Rectal smooth muscle tissue (tissue), 1 donor: ENCODE data around the gene NAT9.

ENCODE experiments used
- H3K27ac ChIP-seq: one replicate; pipeline ENCODE4 v1.7.0; 2013; ENCODE audit warnings: low read depth, low read length, inconsistent platforms
- H3K27me3 ChIP-seq: one replicate; pipeline ENCODE4 v1.7.0; 2013; ENCODE audit warnings: low read length; ENCODE audit not compliant: control insufficient read depth, insufficient read depth
- H3K36me3 ChIP-seq: one replicate; pipeline ENCODE4 v1.7.0; 2013; ENCODE audit warnings: low read length; ENCODE audit not compliant: control insufficient read depth, insufficient read depth
- H3K4me1 ChIP-seq: one replicate; pipeline ENCODE4 v1.7.0; 2013; ENCODE audit warnings: low read length; ENCODE audit not compliant: control insufficient read depth, insufficient read depth
- H3K4me3 ChIP-seq: one replicate; pipeline ENCODE4 v1.7.0; 2013; ENCODE audit warnings: low read length
- H3K9ac ChIP-seq: one replicate; pipeline ENCODE4 v1.7.0; 2013; ENCODE audit warnings: low read length

Gene NAT9

DNA sequence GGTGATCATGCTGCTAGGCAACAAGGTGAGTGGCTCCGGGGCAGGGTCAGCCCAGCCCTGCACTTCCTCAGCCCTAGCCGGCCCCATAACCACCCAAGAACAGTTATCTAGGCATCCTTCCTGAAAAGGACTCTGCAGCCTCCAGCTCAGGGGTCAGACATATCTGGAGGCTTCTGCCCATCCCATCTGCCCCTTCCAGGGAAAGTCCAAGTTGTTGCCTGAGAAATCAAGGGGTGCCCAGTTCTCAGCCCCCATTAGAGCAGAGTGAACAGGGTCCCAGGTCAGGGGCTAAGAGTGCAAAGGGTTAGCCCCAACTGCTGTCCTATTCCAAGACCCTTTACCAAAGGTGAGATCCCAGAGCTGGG is 31.8 kb downstream of the NAT9 start:
- H3K4me3 ChIP-seq = no peak overlapping the region
- H3K4me1 ChIP-seq = no peaks in the 10 kb centered on the region
- no peak overlapping the region for H3K27ac ChIP-seq
- H3K27me3 ChIP-seq = no peaks in the 10 kb centered on the region
- H3K36me3 ChIP-seq = no peaks in the 10 kb centered on the region
- no peak overlapping the region for H3K9ac ChIP-seq

DNA sequence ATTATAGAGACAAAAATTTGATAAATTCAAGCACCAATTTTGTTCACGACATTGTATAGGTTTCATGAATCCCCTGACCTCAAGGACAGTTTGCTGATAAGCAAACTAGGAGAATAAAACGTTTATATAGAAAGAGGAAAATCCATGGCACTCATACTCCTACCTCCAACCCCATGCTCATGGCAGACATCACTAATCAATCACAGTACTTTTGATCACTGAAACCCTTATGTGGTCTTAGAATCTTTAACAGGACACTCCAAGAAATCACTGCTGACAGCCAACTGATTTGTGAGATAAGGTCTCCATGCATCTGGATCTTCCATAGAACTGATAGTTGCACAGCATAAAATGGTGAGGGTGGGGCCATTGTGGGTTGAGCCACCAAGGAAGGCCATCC is 32.4 kb downstream of the NAT9 start:
- Histone ChIP-seq H3K27ac (no peak overlapping the region), H3K4me1 (no peaks in the 10 kb centered on the region), H3K36me3 (no peaks in the 10 kb centered on the region), H3K27me3 (peaks cover 2% of the 10 kb centered on the region), H3K9ac (no peak overlapping the region), H3K4me3 (no peak overlapping the region)

DNA sequence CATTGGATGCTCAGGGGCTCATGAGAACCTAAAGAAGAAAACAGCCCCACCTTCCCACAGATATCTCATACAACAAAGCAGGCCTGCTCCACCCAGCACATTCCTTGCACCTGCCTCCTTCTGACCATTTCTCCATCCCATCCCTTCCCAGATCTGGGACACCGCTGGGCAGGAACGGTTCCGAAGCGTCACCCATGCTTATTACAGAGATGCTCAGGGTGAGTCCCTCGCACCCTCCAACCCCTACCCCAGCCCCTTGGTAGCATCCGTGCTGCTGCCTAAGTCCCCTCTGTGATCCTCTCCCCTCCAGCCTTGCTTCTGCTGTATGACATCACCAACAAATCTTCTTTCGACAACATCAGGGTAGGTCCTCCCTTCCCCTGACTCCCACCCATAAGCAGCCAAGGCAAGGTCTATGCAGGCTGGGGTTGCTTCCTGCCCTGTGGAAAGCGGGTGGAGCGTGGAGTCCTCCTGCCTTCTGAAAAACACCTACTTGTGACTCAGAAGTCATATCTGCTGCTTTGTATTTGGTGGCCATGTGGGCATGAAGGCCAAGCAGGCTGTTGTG is 33.1 kb downstream of the NAT9 start:
- peaks cover 9% of the 10 kb centered on the region for H3K27me3 ChIP-seq
- H3K27ac ChIP-seq = no peak overlapping the region
- no peak overlapping the region for H3K9ac ChIP-seq
- H3K4me3 ChIP-seq = no peak overlapping the region
- no peaks in the 10 kb centered on the region for H3K36me3 ChIP-seq
- H3K4me1 ChIP-seq = no peaks in the 10 kb centered on the region

DNA sequence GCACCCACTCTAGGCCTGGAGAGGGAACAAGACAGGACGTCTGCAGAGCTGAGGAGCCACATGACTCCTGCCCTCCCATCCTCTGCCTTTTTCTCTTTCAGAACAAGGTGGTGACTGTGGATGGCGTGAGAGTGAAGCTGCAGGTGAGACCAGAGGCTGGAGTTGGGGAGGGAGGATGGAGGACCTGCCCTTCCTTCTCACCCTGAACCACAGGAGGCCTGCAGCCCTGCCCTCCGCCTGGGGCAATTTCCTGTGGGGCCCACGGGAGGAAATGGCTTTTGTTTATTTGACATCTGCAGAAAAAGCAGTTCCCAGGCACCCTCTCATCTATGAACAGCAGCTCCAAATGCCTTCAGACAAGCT is 34.0 kb downstream of the NAT9 start:
- Histone ChIP-seq H3K4me3 (no peak overlapping the region), H3K27ac (no peak overlapping the region), H3K36me3 (no peaks in the 10 kb centered on the region), H3K9ac (no peak overlapping the region), H3K4me1 (no peaks in the 10 kb centered on the region), H3K27me3 (peaks cover 17% of the 10 kb centered on the region)

DNA sequence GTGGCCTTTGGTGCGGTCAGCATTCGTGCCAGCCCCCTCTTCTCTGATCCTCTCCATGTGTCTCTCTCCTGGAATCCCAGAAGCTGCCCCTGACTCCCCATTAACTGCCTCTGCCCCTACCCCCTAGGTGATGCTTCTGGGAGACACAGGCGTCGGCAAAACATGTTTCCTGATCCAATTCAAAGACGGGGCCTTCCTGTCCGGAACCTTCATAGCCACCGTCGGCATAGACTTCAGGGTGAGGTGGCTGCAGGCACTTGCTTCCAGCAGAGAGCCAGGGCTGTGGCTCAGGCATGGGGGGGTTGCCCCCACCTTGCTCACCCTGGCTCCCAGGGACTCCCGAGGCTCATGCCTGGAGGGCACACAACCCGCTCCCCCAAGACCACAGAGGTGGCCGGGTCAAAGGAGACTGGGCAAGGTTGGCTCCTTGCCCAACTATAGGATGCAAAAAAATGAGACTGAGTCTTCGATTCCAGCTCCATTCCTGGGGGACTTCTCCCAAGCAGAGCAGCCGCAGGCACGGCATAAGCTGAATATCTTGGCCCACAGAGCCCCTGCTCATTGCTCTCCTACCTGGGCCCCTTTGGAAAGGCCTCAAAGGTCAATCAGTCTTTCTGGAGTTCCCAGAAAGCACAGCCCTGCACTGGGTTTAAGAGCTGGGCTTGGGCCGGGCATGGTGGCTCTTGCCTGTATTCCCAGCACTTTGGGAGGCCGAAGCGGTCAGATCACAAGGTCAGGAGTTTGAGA is 35.3 kb downstream of the NAT9 start:
- Histone ChIP-seq H3K36me3 (no peaks in the 10 kb centered on the region), H3K27me3 (peaks cover 17% of the 10 kb centered on the region), H3K27ac (no peak overlapping the region), H3K9ac (no peak overlapping the region), H3K4me3 (no peak overlapping the region), H3K4me1 (no peaks in the 10 kb centered on the region)

DNA sequence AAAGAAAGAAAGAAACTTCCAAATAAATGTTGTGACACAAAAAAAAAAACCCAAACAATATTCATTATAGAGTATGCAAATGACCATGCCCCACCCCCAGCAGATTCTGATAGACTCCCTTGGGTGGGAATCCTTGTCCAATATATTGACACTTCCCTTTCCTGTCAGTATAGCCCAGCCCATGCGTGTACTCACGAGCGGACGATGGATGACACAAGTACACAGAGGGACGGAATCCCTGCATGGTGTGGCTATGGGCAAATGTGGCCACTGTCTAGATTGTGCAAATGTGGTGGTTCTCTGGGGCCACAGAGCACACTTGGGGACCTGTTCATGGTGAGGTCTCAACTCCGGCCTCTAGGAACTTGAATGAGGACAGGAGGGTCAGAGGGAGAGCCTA is 36.0 kb downstream of the NAT9 start:
- Histone ChIP-seq H3K9ac (no peak overlapping the region), H3K27ac (no peak overlapping the region), H3K27me3 (peaks cover 17% of the 10 kb centered on the region), H3K4me1 (no peaks in the 10 kb centered on the region), H3K36me3 (no peaks in the 10 kb centered on the region), H3K4me3 (no peak overlapping the region)

DNA sequence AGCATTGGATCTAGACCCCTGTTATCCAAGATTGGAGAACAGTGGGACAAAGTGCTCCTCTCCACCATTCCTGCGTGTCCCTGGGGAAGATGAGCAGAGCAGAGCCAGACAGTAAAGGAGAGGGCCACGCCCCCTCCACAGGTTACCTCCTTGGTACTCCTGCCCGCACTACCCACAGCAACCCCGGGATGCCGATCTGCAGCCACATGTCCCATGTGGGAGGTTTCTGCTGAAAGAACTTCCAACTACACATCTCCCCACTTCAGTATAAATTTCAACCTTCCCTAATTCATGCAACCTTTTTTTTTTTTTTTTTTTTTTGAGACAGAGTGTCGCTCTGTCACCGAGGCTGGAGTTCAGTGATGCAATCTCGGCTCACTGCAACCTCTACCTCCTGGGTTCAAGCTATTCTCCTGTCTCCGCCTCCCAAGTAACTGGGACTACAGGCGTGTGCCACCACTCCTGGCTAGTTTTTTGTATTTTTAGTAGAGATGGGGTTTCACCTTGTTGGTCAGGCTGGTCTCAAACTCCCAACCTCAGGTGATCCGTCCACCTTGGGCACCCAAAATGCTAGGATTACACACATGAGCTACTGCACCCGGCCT is 36.8 kb downstream of the NAT9 start:
- Histone ChIP-seq H3K27me3 (peaks cover 17% of the 10 kb centered on the region), H3K4me3 (no peak overlapping the region), H3K9ac (no peak overlapping the region), H3K36me3 (no peaks in the 10 kb centered on the region), H3K27ac (no peak overlapping the region), H3K4me1 (no peaks in the 10 kb centered on the region)

DNA sequence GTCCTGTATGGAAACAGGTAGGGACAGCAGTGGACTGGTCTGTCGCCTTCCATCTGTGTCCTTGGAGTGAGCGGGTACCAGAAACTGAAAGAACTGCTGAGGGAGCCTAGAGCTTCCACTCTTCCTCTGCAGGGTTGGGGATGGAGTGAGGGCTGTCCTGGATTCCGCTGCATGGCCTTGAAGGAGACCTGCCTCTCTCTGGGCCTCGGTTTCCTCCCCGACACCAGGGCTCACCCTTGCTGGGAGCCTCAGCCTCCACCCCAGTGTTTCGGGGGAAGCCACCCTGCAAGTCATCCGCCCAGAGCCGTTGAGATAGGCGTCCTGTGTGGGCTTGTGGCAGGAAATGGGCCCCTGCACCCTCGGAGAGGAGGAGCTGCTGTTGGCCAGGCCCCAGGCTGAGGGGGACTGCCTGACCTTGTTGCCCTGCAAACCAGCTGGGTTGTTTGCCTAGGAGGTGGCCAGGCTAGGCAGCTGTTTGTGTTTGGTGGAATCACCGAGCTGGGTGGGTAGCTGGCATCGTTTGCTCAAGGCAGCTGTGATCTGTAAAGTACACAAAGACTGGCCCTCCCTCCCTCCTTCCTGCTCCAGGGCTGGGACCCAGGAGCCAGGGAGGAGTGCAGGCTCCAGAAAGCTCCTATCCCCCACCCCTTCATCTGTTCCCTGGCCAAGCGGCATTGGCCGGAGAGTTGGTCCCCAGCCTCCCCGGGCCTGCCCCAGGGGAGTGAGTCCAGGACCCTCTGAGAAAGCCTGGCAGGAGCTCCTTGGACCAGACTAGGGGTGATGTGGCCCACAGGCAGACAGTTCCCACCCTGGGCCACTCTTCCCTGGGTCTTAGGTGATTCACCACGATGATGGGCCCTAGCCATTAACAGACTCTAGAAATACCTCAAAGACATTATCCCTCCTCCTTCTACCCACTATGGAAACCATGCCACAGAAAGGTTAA is 37.8 kb downstream of the NAT9 start:
- H3K9ac ChIP-seq = no peak overlapping the region
- no peaks in the 10 kb centered on the region for H3K4me1 ChIP-seq
- H3K4me3 ChIP-seq = peak overlapping the region; percentile 61
- H3K27ac ChIP-seq = no peak overlapping the region
- no peaks in the 10 kb centered on the region for H3K36me3 ChIP-seq
- peaks cover 17% of the 10 kb centered on the region for H3K27me3 ChIP-seq

DNA sequence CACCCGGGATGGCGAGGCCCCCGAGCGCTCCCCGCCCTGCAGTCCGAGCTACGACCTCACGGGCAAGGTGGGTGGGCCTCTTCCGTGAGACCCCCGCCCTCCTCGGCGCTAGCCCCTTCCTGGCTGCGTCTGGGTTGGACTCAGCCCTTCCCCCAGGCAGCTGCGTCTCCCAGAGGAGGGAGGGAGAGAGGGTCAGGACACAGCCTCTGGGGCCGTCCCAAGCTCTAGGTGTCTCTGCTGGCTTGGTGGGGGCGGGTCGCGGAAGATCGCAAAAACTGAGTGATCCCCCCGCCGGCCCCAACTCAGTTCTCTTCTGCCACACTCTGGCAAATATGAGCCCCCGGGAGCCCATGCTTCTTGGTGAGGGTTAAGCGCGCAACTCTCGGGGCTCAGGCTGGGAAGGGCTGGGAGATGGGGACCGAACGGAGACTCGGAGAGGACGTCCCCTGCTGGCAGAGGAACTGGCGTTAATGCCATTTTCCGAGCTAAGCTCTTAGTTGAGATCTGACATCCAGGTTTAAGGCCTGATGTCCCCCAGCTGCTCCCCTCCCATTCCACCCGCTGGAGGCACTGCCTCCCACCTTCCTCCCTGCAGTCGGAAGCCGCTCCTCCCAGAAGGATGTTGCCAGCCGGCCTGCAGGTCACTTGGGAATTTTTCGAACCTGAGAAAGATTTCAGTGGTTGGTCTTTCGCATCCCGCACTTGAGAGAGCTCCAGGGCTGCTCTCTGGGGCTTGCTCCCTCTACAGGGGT is 38.7 kb downstream of the NAT9 start:
- H3K4me1 ChIP-seq = no peaks in the 10 kb centered on the region
- H3K4me3 ChIP-seq = peak overlapping the region; percentile 61
- H3K9ac ChIP-seq = no peak overlapping the region
- no peaks in the 10 kb centered on the region for H3K36me3 ChIP-seq
- H3K27me3 ChIP-seq = peaks cover 17% of the 10 kb centered on the region
- H3K27ac ChIP-seq = no peak overlapping the region

DNA sequence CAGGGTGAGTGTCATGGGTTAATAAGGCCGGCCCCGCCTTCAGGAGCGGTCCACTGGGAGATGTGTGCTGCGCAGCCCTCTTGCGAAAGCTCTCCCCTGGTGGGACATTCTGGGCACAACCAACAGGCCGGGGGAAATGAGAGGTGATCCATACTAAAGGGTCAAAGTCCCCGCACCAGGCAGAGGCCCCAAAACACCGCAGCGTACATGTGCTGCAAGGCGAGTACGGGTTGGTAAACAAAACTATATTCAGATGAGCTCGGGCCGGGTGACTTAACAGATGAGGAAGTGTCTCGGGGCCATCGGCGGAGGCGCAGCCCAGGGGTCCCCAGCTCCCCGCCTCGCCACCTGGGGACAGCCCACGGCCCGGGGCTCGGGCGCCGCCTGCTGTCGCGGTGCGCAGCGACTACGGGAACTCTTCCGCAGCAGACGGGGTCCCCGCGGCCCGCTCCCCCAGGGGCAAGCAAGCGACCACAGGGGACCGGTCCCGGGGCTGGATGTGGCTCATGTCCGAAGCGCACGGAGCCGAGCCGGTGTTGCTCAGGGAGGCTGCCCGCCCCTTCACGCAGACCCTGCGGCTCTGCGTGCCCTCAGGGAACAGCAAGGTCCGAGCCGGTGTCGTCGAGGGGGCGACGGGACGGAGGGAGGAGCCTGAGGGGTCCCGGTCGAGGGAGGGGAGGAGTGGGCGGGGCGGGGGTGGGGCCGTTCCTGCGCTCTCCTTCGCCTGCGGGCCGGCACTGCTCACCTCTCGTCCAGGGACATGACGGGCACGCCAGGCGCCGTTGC is 39.4 kb downstream of the NAT9 start, which contains the start of gene RAB37:
RAB37 (plus strand) TSS at position 744 of the 786 bp plus-strand sequence; CDS start at position 761, 17 bp downstream.
- Histone ChIP-seq H3K9ac (peak within 1 kb of the TSS; percentile 30), H3K4me1 (no peaks in the 10 kb centered on the region), H3K27ac (no peak within 1 kb of the TSS), H3K4me3 (peak within 1 kb of the TSS; percentile 61), H3K36me3 (no peaks in the 10 kb centered on the region), H3K27me3 (peaks cover 17% of the 10 kb centered on the region)

GRCh38 chr17:74734256-74734655 is 41.9 kb downstream of the NAT9 start:
- H3K27ac ChIP-seq = no peak overlapping the region
- no peaks in the 10 kb centered on the region for H3K36me3 ChIP-seq
- no peak overlapping the region for H3K4me3 ChIP-seq
- no peak overlapping the region for H3K9ac ChIP-seq
- H3K4me1 ChIP-seq = no peaks in the 10 kb centered on the region
- peaks cover 22% of the 10 kb centered on the region for H3K27me3 ChIP-seq
